Activated CD8-positive, alpha-beta T cell treated with anti-CD3 and anti-CD28 coated beads for 36 hours (primary cell): ENCODE results near the gene NDUFB4. TPM values are rescaled to one million over a fixed set of nuclear protein-coding genes. Genes with fewer than 3 reads are reported as not detected.
"Not testable (repeated sequence)": the region's sequence is repeated elsewhere in the genome, so short reads cannot be mapped to it uniquely, and the experiment has no call there.

Experiments used
- ATAC-seq: fragments of 200-7000 bp; cut with Tn5 transposase; one replicate; pipeline ENCODE4 v1.10.0; 2021; ENCODE audit warnings: mild to moderate bottlenecking, moderate library complexity
- CTCF ChIA-PET: fragments of 350-600 bp; sonication (Branson Sonifier 250); formaldehyde crosslinking; loops from one replicate; lab custom pipeline; 2021; ENCODE audit warnings: antibody characterized with exemption; lab: Charles Lee
- POLR2A ChIA-PET: fragments of 350-600 bp; sonication (Branson Sonifier 250); formaldehyde crosslinking; loops from one replicate; lab custom pipeline; 2021; ENCODE audit warnings: antibody characterized with exemption; lab: Charles Lee
- DNase-seq: peaks from one replicate; pipeline ENCODE4 v3.0.0-alpha.2; 2020
- H3K27ac Mint-ChIP-seq: one replicate; pipeline ENCODE4 v1.8.0; 2021; ENCODE audit warnings: mild to moderate bottlenecking, mixed read lengths
- H3K27me3 Mint-ChIP-seq: one replicate; pipeline ENCODE4 v1.8.0; 2021; ENCODE audit warnings: mixed read lengths
- H3K36me3 Mint-ChIP-seq: one replicate; pipeline ENCODE4 v1.8.0; 2021; ENCODE audit warnings: low read depth, mixed read lengths
- H3K4me1 Mint-ChIP-seq: one replicate; pipeline ENCODE4 v1.8.0; 2021; ENCODE audit warnings: low read depth, mixed read lengths
- H3K4me3 Mint-ChIP-seq: one replicate; pipeline ENCODE4 v1.8.0; 2021; ENCODE audit warnings: mild to moderate bottlenecking, moderate library complexity, mixed read lengths
- H3K9me3 Mint-ChIP-seq: one replicate; pipeline ENCODE4 v1.8.0; 2021; ENCODE audit warnings: mixed read lengths
- intact Hi-C: fragments of 100-400 bp; cut with micrococcal nuclease; formaldehyde crosslinking; loops from one replicate; pipeline ENCODE4 v1.10.0; 2022
- total RNA-seq, 2 experiments: library from RNA; stranded (reverse); gene quantifications; one replicate each; pipeline ENCODE4 v1.2.3, GENCODE V29; 2021
- TF ChIP-seq, protein P1 (sequence below): fragments of 200-600 bp; IDR thresholded peaks from one replicate; pipeline ENCODE4 v1.8.0; 2022; ENCODE audit warnings: antibody characterized with exemption, mild to moderate bottlenecking

NDUFB4 gene
- total RNA-seq, 2 experiments from 2014 or later, result 147 to 162 TPM

DNA sequence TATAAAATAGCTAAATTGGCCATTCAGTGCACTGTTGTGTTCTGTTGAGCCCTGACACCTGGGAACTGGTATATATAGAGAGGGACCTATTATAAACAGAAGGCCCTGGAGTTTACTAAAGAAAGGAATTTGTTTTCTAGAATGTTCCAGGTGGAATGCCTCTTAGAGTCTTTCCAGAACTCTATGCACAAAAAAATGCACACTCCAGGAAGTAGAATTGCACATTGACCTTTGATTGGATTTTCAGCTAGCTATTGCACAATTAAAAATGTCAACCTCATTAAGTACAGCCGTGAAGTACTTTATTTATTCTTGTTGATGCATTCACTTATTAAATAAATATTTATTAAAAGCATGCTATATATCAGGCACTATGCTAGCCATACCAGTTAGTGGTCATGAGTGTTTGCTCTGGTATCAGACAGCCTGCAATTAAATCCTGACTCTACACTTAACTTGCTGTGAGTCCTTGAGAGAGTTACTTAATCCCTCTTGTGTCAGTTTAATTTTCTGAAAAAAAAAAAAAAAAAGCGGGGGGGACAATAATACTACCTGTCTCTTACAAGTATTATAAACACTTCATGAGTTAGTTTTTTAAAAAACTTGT lies 40.8 kb downstream of the NDUFB4 start:
- ChIA-PET CTCF (no interaction called here), POLR2A (no interaction called here)
- no peak for DNase-seq
- H3K4me3 Mint-ChIP-seq, result no peak overlapping the region
- H3K9me3 Mint-ChIP-seq, result peaks cover 2% of the 10 kb centered on the region
- intact Hi-C loops, result no loop called here
- TF ChIP-seq, protein P1, sequence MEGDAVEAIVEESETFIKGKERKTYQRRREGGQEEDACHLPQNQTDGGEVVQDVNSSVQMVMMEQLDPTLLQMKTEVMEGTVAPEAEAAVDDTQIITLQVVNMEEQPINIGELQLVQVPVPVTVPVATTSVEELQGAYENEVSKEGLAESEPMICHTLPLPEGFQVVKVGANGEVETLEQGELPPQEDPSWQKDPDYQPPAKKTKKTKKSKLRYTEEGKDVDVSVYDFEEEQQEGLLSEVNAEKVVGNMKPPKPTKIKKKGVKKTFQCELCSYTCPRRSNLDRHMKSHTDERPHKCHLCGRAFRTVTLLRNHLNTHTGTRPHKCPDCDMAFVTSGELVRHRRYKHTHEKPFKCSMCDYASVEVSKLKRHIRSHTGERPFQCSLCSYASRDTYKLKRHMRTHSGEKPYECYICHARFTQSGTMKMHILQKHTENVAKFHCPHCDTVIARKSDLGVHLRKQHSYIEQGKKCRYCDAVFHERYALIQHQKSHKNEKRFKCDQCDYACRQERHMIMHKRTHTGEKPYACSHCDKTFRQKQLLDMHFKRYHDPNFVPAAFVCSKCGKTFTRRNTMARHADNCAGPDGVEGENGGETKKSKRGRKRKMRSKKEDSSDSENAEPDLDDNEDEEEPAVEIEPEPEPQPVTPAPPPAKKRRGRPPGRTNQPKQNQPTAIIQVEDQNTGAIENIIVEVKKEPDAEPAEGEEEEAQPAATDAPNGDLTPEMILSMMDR, result no peak
- H3K36me3 Mint-ChIP-seq, result peaks cover 2% of the 10 kb centered on the region
- H3K27me3 Mint-ChIP-seq, result no peaks in the 10 kb centered on the region
- ATAC-seq, result no peak
- peaks cover 6% of the 10 kb centered on the region for H3K4me1 Mint-ChIP-seq
- no peak overlapping the region for H3K27ac Mint-ChIP-seq

DNA sequence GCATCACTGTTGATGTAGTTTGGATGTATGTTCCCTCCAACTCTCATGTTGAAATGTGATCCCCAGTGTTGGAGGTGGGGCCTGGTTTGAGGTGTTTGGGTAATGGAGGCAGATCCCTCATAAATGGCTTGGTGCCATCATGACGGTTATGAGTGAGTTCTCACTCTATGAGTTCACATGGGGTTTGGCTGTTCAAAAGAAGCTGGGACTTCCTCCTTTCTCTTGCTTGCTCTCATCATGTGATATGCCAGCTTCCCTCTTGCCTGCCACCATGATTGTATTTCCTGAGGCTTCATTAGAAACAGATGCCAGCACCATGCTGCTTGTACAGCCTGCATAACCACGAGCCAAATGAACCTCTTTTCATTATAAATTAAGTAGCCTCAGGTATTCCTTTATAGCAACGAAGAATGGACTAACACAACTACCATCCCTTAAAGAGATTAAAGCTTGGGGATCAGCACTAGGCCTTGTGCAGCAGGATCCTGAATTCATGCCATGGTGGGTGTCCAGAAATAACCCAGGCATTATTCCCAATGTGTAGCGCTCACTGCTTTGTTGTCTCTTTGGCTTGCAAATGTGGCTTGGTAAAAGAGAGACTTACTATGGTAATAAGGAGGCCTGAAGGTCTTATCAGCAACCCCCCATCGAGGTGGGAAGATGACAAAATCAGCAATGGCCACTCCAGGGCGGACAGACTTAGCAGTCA lies 41.9 kb downstream of the NDUFB4 start:
- POLR2A ChIA-PET, result interaction anchor here (0.8 kb wide), 1 partner anchor 692 kb away, joined by 3 read pairs; no protein-coding TSS in a partner anchor
- CTCF ChIA-PET, result no interaction called here
- no peak overlapping the region for H3K4me3 Mint-ChIP-seq
- no peak overlapping the region for H3K27ac Mint-ChIP-seq
- H3K9me3 Mint-ChIP-seq, result peaks cover 2% of the 10 kb centered on the region
- TF ChIP-seq, protein P1, result no peak
- peaks cover 8% of the 10 kb centered on the region for H3K4me1 Mint-ChIP-seq
- DNase-seq, result no peak
- ATAC-seq, result no peak
- intact Hi-C loops, result no loop called here
- no peaks in the 10 kb centered on the region for H3K27me3 Mint-ChIP-seq
- H3K36me3 Mint-ChIP-seq, result peaks cover 2% of the 10 kb centered on the region

DNA sequence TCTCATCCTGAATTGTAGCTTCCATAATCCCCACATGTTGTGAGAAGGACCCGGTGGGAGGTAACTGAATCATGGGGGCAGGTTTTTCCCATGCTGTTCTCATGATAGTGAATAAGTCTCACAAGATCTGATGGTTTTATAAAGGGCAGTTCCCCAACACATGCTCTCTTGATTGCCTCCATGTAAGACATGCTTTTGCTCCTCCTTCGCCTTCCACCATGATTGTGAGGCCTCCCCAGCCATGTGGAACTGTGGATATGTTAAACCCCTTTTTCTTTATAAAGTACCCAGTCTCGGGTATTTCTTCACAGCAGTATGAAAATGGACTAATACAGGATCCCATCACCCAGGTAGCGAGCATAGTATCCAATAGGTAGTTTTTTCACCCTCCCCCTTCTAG lies 42.7 kb downstream of the NDUFB4 start:
- H3K36me3 Mint-ChIP-seq, intact Hi-C loops, ATAC-seq, DNase-seq, H3K9me3 Mint-ChIP-seq, H3K27me3 Mint-ChIP-seq, CTCF ChIA-PET, H3K27ac Mint-ChIP-seq, H3K4me3 Mint-ChIP-seq, H3K4me1 Mint-ChIP-seq: not testable (repeated sequence)
- POLR2A ChIA-PET, result interaction anchor here (0.8 kb wide), 1 partner anchor 693 kb away, joined by 3 read pairs; no protein-coding TSS in a partner anchor

DNA sequence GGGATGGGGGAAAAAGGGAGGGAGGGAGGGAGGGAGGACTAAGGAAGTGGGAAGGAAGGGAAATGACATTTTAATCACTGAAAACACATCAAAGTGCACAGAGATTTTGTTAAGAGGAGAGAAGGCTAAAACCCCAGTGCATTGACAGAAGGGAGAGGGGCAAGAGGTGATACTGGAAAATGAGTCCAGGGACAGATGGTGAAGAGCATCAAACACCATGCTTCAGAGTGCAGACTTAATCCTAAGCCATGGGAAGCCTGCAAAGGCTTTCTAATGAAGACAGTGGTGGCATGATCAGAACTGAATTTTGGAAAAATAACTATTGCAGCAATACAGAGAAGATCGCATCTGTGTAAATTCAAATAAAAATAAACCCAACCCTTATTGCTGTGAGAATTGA lies 44.1 kb downstream of the NDUFB4 start:
- Mint-ChIP-seq H3K9me3 (peaks cover 2% of the 10 kb centered on the region), H3K4me3 (no peak overlapping the region), H3K36me3 (peaks cover 2% of the 10 kb centered on the region), H3K27me3 (no peaks in the 10 kb centered on the region), H3K27ac (no peak overlapping the region), H3K4me1 (peaks cover 8% of the 10 kb centered on the region)
- intact Hi-C loops, result no loop called here
- no peak for DNase-seq
- POLR2A ChIA-PET, result no interaction called here
- ATAC-seq, result no peak
- CTCF ChIA-PET, result no interaction called here
- TF ChIP-seq, protein P1, result no peak

DNA sequence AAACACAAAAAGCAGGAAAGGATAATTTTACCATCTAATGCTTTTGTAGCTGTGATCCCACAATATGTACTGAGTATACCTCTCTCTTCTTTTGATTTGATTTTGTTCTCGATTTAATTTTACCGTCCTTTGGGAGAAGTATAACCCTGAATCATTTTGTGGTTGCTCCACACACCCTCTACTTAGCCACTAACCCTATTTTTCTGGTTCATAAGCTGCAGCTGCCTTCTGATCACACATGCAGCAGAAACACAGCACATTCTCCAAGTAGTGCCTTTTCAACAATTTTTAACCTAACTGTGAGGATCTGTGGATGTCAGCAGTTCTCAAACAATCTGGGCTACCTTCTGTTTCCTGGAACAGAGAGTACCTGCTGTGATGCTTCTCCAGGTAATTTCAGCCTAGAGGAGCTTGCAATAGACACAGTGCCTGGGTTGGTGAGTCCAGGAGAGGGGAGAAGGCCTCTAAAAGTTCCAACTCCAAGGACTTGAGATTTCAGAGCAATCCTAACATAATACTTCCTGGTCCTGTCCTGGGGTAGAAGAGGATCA lies 45.6 kb downstream of the NDUFB4 start:
- Mint-ChIP-seq H3K4me1 (peaks cover 8% of the 10 kb centered on the region), H3K4me3 (no peak overlapping the region), H3K9me3 (peaks cover 2% of the 10 kb centered on the region), H3K36me3 (peaks cover 2% of the 10 kb centered on the region), H3K27me3 (no peaks in the 10 kb centered on the region), H3K27ac (no peak overlapping the region)
- intact Hi-C loops, result no loop called here
- TF ChIP-seq, protein P1, result no peak
- POLR2A ChIA-PET, result interaction anchor here (0.7 kb wide), 1 partner anchor 15 kb away, joined by 3 read pairs; no protein-coding TSS in a partner anchor
- ATAC-seq (no peak), DNase-seq (no peak)
- CTCF ChIA-PET, result interaction anchor here (1.0 kb wide), 1 partner anchor 12 kb away, joined by 3 read pairs; no protein-coding TSS in a partner anchor
